Esophagus (tissue), 2 donors: ENCODE results near the gene CEP104. TPM values are rescaled to one million over a fixed set of nuclear protein-coding genes. Genes with fewer than 3 reads are reported as not detected.

ENCODE experiments used
- H3K27ac ChIP-seq, 2 donors: one replicate each; pipeline ENCODE4 v1.5.1; 2013; ENCODE audit warnings: low read depth in 2 of 2, mild to moderate bottlenecking in 2 of 2, inconsistent platforms in 1 of 2, low read length in 1 of 2, moderate library complexity in 1 of 2
- H3K27me3 ChIP-seq, 2 donors: one replicate each; pipeline ENCODE4 v1.6.1; 2013; ENCODE audit warnings: low read length in 2 of 2, control low read depth in 1 of 2, mild to moderate bottlenecking in 1 of 2; ENCODE audit not compliant: insufficient read depth in 2 of 2, control insufficient read depth in 1 of 2
- H3K36me3 ChIP-seq, 2 donors: one replicate each; pipeline ENCODE4 v1.6.1; 2013; ENCODE audit warnings: low read length in 1 of 2; ENCODE audit not compliant: control insufficient read depth in 2 of 2, insufficient read depth in 2 of 2
- H3K4me1 ChIP-seq, 2 donors: one replicate each; pipeline ENCODE4 v1.6.1; 2013; ENCODE audit warnings: low read length in 1 of 2; ENCODE audit not compliant: control insufficient read depth in 2 of 2, insufficient read depth in 2 of 2
- H3K4me3 ChIP-seq, 2 donors: one replicate each; pipeline ENCODE4 v1.5.1; 2013; ENCODE audit warnings: low read length in 2 of 2, mild to moderate bottlenecking in 2 of 2, low read depth in 1 of 2, moderate library complexity in 1 of 2
- H3K9me3 ChIP-seq, 2 donors: one replicate each; pipeline ENCODE4 v1.6.1; 2013; ENCODE audit warnings: mild to moderate bottlenecking in 2 of 2, low read depth in 1 of 2, low read length in 1 of 2, moderate library complexity in 1 of 2; ENCODE audit not compliant: control insufficient read depth in 2 of 2, insufficient read depth in 1 of 2
- WGBS, 2 donors: extraction: QIAGEN DNeasy Blood & Tissue Kit; methylation state at CpG; one replicate each; pipeline ENCODE4 v1.1.7; 2013; 5-methylcytosine and 5-hydroxymethylcytosine counted together
- polyA plus RNA-seq, 2 donors: library from polyadenylated mRNA; stranded (reverse); fragments of 200-250 nt; gene quantifications; one replicate each; pipeline ENCODE4 v1.2.3, GENCODE V29; 2013
- donor health status: healthy with polysubstance abuse.
- donor health status: Bipolar disorder and iron deficiency.

Gene CEP104
- polyA plus RNA-seq, 2 donors: 6.6 to 7.0 TPM

- peak overlapping the region in 1 of 2 donors; percentile 34 for H3K27ac ChIP-seq
- peaks cover 7 to 32% of the 10 kb centered on the region in 2 donors for H3K4me1 ChIP-seq
- H3K9me3 ChIP-seq: no peaks in the 10 kb centered on the region
- WGBS, 2 donors: 0 to 1% methylated on average over 36 to 60 of the region's 61 CpGs
- H3K27me3 ChIP-seq: no peaks in the 10 kb centered on the region
- no peaks in the 10 kb centered on the region for H3K36me3 ChIP-seq
- H3K4me3 ChIP-seq: peak overlapping the region; percentile 34 to 54
These were observed 84.8 kb downstream of the CEP104 start for GRCh38 chr1:3772027-3772714.

GRCh38 chr1:3771108-3772026 lies 85.6 kb downstream of the CEP104 start:
- 49 to 51% methylated on average over 32 of the region's 32 CpGs for WGBS, 2 donors

GRCh38 chr1:3770047-3770765 lies 86.8 kb downstream of the CEP104 start:
- Histone ChIP-seq H3K36me3 (no peaks in the 10 kb centered on the region), H3K9me3 (no peaks in the 10 kb centered on the region), H3K4me3 (no peak overlapping the region), H3K4me1 (peaks cover 4 to 14% of the 10 kb centered on the region in 2 donors), H3K27me3 (no peaks in the 10 kb centered on the region), H3K27ac (no peak overlapping the region)
- WGBS, 2 donors: 88 to 91% methylated on average over 16 of the region's 16 CpGs

More at GRCh38 chr1:3771108-3772026, 85.6 kb downstream of the CEP104 start:
- Histone ChIP-seq H3K27me3 (no peaks in the 10 kb centered on the region), H3K9me3 (no peaks in the 10 kb centered on the region), H3K4me1 (peaks cover 7 to 25% of the 10 kb centered on the region in 2 donors), H3K4me3 (peak overlapping the region; percentile 34 to 54), H3K27ac (no peak overlapping the region), H3K36me3 (no peaks in the 10 kb centered on the region)

GRCh38 chr1:3768811-3769390 lies 88.1 kb downstream of the CEP104 start:
- 91 to 92% methylated on average over 22 of the region's 22 CpGs for WGBS, 2 donors
- Histone ChIP-seq H3K27me3 (no peaks in the 10 kb centered on the region), H3K4me1 (peaks cover 4 to 14% of the 10 kb centered on the region in 2 donors), H3K36me3 (no peaks in the 10 kb centered on the region), H3K27ac (no peak overlapping the region), H3K4me3 (no peak overlapping the region), H3K9me3 (no peaks in the 10 kb centered on the region)

GRCh38 chr1:3767328-3767925 lies 89.6 kb downstream of the CEP104 start:
- Histone ChIP-seq H3K27me3 (no peaks in the 10 kb centered on the region), H3K4me1 (peaks cover 4 to 5% of the 10 kb centered on the region in 2 donors), H3K27ac (no peak overlapping the region), H3K4me3 (no peak overlapping the region), H3K36me3 (no peaks in the 10 kb centered on the region), H3K9me3 (no peaks in the 10 kb centered on the region)
- 87 to 91% methylated on average over 17 of the region's 17 CpGs for WGBS, 2 donors

- Histone ChIP-seq H3K27ac (no peak overlapping the region), H3K4me1 (no peaks in the 10 kb centered on the region), H3K27me3 (no peaks in the 10 kb centered on the region), H3K36me3 (no peaks in the 10 kb centered on the region), H3K4me3 (no peak overlapping the region), H3K9me3 (peaks cover 0 to 3% of the 10 kb centered on the region in 2 donors)
- 76 to 79% methylated on average over 28 to 31 of the region's 31 CpGs for WGBS, 2 donors
These were observed 93.5 kb downstream of the CEP104 start for GRCh38 chr1:3763351-3764125.

- 80 to 85% methylated on average over 11 to 12 of the region's 12 CpGs for WGBS, 2 donors
- H3K36me3 ChIP-seq: no peaks in the 10 kb centered on the region
- no peak overlapping the region for H3K4me3 ChIP-seq
- H3K4me1 ChIP-seq: no peaks in the 10 kb centered on the region
- H3K27ac ChIP-seq: no peak overlapping the region
- H3K9me3 ChIP-seq: peaks cover 0 to 3% of the 10 kb centered on the region in 2 donors
- H3K27me3 ChIP-seq: no peaks in the 10 kb centered on the region
These were observed 94.2 kb downstream of the CEP104 start for GRCh38 chr1:3762873-3763228.

GRCh38 chr1:3762151-3762872 lies 94.7 kb downstream of the CEP104 start:
- Histone ChIP-seq H3K9me3 (peaks cover 0 to 3% of the 10 kb centered on the region in 2 donors), H3K4me3 (no peak overlapping the region), H3K4me1 (no peaks in the 10 kb centered on the region), H3K36me3 (no peaks in the 10 kb centered on the region), H3K27me3 (no peaks in the 10 kb centered on the region), H3K27ac (no peak overlapping the region)
- 77 to 80% methylated on average over 14 to 15 of the region's 15 CpGs for WGBS, 2 donors
